GM10847 (cell line): ENCODE results near the gene SLC6A14.

Experiments used
- POLR2A ChIP-seq: IDR thresholded peaks from 2 replicates; pipeline ENCODE4 v1.6.1; 2011; ENCODE audit not compliant: insufficient read length; ENCODE audit errors: extremely low read depth

Gene SLC6A14

DNA sequence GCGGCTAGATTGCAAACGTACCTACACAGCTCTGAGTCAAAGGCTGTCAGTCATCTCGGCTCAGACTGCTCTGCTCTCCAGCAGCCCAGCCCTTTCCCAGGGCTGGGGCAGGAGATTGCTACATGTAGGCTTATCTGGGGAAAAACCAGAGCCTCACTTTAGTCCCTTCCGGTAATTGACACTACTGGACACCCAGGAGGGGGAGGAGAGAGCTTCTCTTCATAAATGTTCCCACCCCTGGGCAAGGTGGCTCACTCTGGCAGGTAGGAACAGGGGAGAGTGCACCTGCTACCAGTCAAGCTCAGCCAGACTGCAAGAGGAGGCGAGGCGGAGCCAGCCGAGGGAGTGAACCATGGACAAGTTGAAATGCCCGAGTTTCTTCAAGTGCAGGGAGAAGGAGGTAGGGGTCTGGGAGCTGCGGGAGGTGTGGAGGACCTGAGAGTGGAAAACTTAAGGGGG, at the start of gene SLC6A14:
Gene SLC6A14, plus strand, starts transcription at position 249 of the 459 bp plus-strand sequence. Its CDS starts 104 bp downstream, at position 353.
- TF ChIP-seq POLR2A = no peak

DNA sequence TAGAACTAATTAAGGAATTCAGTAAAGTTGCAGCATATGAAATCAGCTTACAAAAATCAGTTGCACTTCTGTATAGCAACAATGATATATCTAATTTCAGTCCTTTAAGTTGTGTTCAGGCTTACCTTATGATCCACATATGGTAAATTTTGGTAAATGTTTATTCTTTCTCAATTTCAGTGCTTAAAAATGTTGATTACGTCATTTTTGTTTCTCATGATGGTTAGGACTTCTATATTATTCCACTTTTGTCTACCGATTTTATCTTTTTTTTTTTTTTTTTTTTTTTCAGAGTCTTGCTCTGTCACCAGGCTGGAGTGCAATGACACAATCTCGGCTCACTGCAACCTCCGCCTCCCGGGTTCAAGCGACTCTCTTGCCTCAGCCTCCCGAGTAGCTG, 40.7 kb upstream of the SLC6A14 start:
- TF ChIP-seq POLR2A = no peak

GRCh38 chrX:116399681-116400080, 36.7 kb upstream of the SLC6A14 start:
- TF ChIP-seq POLR2A = no peak

- no peak for TF ChIP-seq POLR2A
Measured at GRCh38 chrX:116409219-116409618, 27.2 kb upstream of the SLC6A14 start.

- no peak for TF ChIP-seq POLR2A
Measured at GRCh38 chrX:116413273-116413672, 23.1 kb upstream of the SLC6A14 start.

GRCh38 chrX:116417214-116417613, 19.2 kb upstream of the SLC6A14 start:
- no peak for TF ChIP-seq POLR2A

DNA sequence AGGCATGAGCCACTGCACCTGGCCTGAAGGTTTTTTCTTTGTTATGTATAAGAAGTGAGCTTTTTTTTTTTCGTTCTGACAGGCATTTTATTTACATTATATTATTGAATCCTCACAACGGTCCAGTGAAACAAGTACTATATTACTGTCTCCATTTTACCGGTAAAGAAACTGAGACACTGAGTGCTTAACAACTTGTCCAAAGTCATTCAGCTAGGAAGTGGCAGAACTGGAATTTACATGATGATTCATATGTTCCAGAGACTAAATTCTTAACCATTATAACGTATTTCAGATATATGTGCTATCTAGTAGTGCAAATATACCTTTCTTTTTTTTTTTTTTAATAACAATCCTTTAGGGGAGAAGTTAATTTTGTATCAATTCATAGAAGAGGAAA, 18.4 kb upstream of the SLC6A14 start:
- TF ChIP-seq POLR2A = no peak

GRCh38 chrX:116427978-116428377, 8.4 kb upstream of the SLC6A14 start:
- no peak for TF ChIP-seq POLR2A

DNA sequence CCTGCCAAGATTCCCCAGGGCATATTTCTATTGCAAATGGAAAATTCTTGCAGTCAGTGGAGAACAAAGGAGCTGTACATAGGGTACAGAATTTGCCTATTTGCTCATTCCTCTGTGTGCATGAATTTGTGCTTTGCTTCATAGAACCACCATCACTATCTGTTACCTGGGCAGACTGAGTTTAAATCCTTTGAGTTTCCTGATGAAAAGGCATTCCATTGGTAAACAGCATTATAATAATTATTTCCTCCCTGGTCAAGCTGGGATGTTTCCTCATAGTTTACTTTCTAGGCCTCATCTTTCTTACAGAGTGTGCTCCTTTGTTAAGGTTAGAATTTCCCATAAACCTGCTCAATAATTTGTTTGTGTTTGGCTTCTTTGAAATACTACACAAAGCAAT, 809 bp upstream of the SLC6A14 start:
- no peak for TF ChIP-seq POLR2A

DNA sequence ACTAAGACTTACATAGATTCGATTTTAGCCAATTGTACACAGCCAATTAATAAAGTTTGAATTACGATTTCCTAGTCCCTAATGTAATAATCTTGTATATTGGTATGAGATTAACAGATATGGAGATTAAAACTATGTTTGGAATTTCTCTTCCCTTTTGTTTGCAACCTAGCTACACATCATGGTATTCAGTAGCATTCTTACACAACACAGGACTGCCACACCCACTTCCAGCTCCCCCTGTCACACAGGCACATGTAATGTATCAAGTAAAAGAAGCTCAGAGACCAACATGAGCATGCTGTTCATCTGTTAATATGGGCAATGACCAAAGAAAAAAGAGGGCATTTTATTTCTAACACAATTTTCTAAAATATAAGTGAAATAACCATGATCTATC, 12.8 kb downstream of the SLC6A14 start:
- TF ChIP-seq POLR2A = no peak

DNA sequence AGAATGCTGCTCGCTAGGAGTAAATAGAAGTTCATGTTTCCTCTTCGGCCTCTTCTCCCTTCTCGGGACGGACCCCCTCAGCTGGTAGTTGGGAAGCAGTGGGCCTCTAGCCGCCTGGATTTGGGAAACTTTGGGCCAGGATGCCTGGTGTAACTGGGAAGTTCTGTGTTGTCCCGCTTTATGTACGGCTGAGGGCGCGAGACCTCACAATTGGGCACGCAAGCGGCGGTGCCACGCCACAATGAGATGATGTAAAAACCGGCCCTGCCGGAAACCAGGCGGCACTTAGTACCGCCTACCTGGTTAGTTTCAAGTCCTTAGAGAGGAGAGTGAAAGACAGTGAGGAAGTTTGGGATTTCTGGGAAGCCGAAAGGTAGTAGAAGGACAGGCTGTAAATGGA, 26.4 kb downstream of the SLC6A14 start, which contains the start of gene CT83:
Gene CT83, minus strand, starts transcription at position 155 of the 400 bp plus-strand sequence. Its CDS starts 120 bp downstream, at position 35.
- TF ChIP-seq POLR2A = no peak

DNA sequence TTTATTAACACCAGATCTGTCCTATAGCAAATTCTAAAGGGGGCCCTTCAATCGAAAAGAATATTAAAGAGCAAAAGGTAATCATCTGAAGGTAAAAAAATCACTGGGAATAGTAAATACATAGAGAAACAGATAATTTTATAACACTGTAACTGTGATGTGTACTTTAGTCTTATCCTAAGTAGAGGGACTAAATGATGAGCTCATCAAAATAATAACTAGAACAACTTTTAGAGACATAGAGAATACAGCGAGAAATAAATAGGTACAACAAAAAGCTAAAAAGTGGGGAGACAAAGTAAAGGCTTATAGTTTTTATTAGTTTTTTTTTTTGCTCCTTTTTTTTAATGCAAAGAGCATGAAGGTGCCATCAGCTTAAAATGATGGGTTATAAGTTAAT, 43.7 kb downstream of the SLC6A14 start:
- TF ChIP-seq POLR2A = no peak

GRCh38 chrX:116490104-116490503, 53.7 kb downstream of the SLC6A14 start:
- TF ChIP-seq POLR2A = no peak

- no peak for TF ChIP-seq POLR2A
Measured at GRCh38 chrX:116493271-116493670, 56.9 kb downstream of the SLC6A14 start.

GRCh38 chrX:116499780-116500179, 63.4 kb downstream of the SLC6A14 start:
- no peak for TF ChIP-seq POLR2A
